H4 (cell line): Measurements from ENCODE around the gene AJAP1. TPM values are rescaled to one million over a fixed set of nuclear protein-coding genes. Genes with fewer than 3 reads are reported as not detected.

Source experiments
- DNase-seq: peaks from one replicate; pipeline ENCODE4 v3.0.0-alpha.2; 2015; ENCODE audit warnings: low spot score
- total RNA-seq: library from RNA; depleted of rRNA; stranded (reverse); fragments of >200 nt; shearing (Covaris generic); gene quantifications from 2 replicates; pipeline ENCODE4 v1.2.3, GENCODE V29; 2014

Gene AJAP1
- total RNA-seq, 1 experiment from 2014 or later: 6.1 TPM

DNA sequence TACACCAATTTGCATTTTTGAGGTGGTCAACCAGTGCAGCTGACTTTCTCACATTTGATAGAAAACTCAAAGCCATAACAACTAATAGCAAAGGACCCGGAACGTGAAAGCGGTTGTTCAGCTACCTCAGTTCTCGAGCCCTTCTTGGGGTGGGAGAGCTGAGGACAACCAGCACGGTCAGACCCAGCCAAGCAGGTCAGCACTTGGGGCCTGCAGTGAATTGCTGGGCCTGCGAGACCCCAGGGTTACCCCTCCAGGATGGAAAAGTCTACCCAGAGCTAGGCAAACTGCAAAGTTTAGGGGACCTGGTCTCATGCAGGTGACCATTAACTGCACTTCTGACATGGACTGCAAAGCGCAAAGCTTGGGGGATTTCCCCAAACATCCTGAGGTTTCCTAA, 23.8 kb upstream of the AJAP1 start:
- no peak for DNase-seq

DNA sequence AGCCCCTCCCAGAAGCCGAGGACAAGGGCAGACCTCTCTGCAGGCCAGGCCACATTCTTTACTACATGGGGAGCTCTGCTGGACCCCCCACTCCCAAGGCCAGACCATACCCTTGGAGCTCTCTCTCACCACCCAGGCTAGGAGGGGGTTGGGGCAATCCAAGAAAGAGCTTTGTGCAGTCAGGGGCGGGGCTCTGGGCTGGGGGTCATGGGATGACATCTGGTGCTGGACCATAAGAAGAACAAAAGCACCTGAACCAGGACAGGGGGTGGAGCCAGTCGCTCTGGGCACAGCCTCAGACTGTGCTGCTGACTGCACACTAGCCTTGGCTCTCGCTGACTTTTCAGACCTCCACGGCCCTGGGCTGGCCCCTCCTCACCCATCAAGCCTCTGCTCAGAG, 23.1 kb upstream of the AJAP1 start:
- DNase-seq: no peak

DNA sequence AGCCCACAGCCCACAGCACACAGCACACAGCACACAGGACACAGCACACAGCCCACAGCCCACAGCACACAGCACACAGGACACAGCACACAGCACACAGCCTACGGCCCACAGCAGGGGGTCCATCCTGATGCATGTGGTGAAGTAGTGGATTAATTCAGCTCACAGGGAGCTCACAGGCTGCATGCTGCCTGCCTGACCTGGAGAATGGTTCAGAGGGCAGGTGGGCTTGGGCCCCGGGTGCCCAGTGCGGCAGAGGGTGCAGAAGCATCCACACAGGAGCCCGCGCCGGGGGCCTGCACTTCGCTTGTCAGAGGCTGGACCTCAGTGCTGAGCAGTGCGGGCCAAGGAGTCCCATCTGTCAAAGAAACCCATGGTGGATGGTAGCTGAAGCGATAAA, 21.1 kb upstream of the AJAP1 start:
- no peak for DNase-seq

GRCh38 chr1:4634156-4634792, 20.1 kb upstream of the AJAP1 start:
- DNase-seq: no peak

DNA sequence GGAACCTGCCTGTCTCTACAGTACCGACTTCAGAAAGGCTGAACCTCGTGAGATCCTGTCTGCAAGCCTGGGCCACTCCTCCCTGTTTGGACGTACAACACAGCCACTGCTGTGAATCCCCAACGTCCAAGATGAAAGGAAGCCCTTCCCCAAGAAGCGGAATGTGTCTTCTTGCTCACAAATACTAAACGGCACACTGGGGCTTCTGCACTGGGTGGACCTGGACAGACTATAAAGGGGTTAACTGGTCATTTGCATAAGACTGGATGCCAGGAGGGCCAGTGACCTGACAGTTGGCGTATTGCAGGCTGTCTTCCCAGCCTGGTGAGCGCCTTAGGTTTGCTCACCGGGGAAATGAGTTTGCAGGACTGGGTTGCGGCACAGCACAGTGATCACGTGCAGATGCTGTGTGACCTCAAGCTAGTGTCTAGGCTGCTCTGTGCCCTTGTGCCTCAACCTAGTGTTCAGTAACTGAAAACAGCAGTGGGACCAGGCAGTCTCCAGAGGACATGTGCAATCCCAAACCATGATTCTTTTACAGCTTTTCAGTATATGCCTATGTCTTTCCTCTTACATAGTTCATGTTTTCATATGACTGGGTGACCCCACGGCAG, 19.5 kb upstream of the AJAP1 start:
- DNase-seq: no peak

DNA sequence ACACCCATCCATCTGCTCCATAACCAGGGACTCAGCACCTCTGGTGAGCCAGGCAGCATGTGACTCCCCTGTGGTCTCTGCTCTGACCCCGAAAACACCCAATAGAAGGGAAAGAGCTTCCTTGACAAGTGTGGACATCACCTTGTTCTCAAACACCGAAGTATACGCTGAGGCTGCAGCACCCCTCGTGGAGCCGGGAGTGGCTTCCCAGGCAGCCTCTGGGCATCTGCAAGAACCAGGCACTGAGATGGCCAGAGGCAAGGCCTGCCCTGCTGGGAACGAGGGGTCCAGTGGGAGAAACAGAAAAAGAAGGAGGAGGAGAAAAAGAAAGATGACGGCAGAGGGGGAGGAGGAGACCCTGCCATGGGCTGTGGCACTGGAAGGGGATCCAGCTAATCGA, 18.2 kb upstream of the AJAP1 start:
- no peak for DNase-seq

- no peak for DNase-seq
Measured at GRCh38 chr1:4636644-4637380, 17.6 kb upstream of the AJAP1 start.

DNA sequence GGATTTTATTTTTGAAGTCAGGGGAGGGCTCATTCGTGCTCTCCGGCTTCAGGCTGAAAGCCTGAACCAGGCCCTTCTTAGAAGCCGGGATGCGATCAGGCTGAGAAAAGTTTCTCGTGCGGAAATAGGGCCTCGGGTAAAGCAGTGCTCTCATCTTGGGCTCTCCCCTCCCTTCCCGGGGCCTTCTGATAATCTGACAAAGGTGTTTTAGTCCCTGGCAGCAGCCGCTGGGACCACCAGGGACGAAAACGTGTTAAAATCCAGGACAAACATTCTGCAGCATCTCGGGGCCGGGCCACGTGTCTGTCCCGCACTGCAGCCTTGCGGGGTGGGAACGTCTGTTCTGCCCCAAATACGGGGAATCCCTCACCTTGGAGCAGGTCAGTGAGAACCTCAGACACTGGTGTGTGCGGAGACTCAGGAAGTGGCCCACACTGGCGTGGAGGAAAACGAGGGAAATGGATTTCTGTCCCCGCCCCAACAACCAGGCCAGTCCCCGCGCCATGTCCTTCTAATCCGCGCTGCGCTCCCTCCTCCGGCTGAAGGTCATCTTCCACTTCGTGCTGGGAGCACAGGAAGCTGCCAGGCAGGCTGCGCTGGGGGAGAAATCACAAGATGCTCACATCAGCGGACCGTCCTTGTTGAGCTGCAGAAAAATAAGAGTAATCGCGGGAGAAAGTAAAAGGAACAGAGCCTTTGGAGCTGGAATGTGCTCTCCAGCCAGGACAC, 16.6 kb upstream of the AJAP1 start:
- DNase-seq: no peak

- no peak for DNase-seq
Measured at GRCh38 chr1:4638345-4638729, 16.1 kb upstream of the AJAP1 start.

- DNase-seq: no peak
Measured at GRCh38 chr1:4640931-4641330, 13.5 kb upstream of the AJAP1 start.

- no peak for DNase-seq
Measured at GRCh38 chr1:4647391-4647790, 7.0 kb upstream of the AJAP1 start.

GRCh38 chr1:4648657-4649056, 5.8 kb upstream of the AJAP1 start:
- DNase-seq: no peak

DNA sequence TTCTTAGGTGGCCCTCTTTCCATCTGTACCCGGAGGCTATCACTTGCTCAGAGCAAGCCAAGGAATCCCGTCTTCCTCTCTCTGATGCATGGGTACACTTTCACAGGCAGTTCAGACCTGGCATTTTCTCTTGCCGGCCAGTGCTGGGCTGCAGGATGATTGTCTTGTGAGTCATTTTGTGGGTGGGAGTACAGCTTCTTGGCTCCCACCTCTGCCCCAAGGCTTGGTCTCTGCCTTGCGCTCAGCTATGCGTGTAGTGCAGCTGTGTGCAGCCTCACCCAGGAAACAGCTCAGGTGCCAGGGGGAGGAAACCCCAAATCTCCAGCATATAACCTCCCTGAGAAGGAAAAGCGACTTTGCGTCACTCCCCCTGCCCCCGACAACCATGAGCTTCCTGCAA, 3.9 kb upstream of the AJAP1 start:
- DNase-seq: peak; percentile 92

DNA sequence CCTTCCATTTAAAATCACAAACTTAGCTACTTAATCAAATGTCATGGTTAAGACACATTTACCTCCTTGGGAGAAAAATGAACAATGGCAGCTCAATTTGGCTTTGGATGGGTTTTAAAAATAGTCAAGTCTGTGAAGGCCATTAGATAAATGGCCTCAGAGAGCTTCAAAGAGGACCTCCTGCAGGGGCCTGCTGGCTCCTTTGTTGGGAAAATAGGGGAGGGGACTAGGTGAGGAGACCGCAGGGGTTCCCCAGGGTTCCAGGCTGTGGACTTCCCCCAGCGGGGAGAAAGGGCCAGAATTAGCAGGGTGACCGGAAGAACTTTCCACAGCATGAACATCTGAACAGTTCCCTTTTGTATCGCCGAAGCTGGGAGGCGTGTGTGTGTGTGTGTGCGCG, 3.4 kb upstream of the AJAP1 start:
- no peak for DNase-seq

DNA sequence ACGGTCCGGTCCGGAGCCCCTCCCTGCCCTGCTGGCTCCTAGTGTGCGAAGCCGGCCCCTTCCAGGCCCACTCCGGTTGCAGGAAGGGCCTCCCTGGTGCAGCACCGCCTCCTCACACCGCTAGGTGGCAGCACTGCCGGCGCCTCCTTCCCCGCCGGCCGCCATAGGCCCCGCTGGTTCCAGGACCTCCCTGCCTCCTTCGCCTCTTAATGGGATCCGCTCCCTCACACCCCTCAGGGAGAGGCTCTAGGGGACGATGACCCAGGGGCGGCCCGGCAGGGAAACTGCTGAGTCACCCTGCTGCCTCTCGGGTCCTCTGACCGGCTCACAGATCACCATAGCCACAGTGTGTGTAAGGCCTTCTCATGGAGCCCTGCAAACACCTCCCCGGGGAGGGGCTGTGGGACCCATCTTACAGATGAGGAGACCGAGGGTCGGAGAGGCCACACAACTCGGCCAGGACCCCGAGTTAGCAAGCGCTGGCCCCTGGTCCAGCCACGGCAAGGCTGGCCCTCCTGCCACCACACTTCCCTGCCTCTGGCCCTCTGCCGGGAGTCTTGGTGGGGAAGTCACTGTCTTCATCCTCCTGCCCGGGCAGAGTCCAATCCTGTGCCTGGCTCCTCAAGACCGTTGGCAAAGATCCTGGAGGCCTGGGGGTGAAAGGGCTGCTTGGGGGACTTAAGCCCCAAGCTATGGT, 1.6 kb upstream of the AJAP1 start:
- DNase-seq: peak; percentile 58

DNA sequence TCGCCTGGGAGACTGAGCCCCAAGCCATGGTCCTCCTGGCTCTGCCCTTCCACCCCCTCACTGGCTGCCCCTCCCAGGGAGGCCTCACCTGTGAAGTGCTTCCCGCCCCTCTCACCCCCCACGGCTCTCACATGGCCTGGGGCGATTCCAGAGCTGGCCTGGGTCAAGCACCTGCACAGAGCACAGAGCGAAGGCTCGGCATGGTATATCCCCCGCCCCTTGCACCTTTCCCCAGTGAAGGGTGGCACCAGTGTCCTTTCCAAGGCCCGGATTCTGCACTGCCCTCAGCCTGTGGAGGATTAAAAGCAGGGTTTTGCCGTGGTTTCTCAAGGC, 1.1 kb upstream of the AJAP1 start:
- no peak for DNase-seq

DNA sequence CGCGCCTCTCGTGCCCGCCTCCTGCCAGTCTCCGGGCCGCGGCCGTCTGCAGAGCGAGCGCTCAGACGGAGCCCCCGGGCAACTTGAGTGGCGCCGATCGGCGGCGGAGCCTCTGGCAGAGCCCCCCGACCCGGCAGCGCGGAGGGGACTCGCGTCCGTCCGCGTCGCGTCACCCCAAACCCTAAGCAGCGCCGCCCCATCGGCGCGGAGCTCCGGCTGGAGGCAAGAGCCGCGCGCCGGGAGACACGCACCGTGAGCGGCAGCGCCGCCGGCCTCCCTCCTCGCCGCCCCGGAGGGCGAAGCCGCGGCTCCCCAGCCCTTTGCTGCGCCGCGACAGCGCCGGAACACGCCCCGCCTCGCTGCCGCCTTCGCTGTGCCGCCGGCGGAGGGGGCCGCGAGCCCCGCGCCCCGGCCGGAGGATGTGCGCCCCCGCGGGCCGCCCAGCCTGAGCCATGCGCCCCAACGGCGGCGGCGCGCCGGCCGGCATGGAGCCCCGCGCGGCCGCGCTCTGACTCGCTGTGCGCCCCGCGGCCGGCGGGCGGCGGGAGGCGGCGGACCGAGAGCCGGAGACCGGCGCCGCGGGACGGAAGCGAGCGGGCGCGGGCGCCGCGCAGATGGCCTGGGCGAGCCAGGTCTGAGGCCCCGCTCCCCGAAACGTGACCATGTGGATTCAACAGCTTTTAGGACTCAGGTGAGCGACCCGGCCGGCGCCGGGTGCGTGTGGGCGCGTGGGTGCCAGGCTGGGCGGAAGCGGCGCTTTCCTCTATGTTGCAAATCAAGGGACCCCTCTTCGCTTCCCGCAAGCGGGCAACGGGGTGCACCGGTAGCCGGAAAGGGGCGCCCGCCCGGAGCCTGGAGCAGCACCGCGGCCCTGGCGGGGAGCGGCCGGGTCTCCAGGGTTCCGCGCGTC, 610 bp downstream of the AJAP1 start:
- DNase-seq: no peak

DNA sequence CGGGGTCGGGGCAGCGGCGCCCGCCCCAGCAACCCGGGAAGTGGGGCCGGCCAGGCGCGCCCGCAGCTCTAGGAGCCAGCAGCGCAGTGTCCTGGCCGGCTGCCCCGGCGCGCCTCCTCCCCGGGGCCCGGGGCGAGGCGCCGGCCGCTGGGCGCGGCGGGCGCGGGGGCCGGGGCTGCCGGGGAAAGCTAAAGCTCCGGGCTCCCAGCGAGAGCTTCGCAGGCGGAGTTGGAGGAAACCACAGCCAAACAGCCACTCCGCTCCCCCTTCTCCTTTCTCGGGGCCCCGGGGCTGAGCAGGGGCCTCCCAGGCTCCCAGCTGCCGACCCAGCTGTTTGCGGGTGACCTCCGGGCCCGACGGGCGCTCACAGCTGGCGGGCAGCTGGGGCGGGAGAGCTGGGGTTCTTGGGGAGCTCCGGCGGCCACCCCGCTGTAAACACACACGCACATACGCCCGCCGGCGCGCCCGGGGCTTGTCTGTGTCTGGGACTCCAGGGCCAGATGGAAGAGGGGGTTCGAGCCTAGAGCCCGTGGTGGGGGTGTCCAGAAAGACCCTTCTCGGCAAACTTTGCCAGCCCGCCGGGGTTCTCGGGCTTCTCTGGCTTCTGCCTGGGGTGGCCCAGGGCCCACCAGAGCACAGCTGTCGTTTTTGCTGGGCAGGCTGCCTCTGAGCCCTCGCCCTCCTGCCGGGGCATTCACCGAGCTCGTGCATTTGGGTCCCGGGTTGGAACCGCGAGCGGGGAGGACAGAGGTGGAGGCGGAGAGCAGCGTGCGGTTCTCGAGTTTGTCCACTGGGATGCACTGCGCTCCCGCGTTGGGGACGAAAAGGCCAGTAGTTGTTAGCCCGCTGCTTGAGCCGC, 1.5 kb downstream of the AJAP1 start:
- peak; percentile 83 for DNase-seq

DNA sequence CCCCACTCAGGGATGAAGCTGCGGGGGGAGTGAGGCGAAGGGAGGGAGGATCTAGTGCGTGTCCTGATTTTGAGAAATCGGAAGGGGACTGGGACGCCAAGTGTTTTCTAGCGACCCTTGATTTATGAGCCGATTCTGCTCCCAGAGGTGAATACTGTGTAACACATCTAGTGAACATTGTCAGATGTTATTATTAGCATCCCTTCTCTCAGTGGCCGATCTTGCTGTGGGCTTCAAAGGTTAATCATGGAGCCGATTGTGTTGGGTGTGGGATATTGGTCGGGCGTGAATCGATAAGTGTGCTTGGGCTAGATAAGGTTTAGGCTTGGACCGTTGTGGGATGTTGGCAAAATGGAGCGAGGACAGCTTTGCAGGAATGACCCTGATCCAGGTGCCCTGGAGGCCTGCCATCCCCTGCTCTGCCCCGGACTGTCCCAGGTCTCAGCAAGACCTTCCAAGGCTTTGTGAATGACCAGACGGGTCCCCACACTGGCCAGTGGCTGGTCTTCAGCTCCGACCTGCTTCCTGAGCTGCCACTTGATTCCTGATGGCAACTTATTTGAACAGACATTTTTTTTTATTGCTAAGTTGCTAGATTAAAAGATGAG, 2.2 kb downstream of the AJAP1 start:
- no peak for DNase-seq
